ENCODE data around the gene FN1. TPM values are rescaled to one million over a fixed set of nuclear protein-coding genes. Genes with fewer than 3 reads are reported as not detected.

Gene FN1
- total RNA-seq, 2 donors from 2014 or later = 115 to 315 TPM

- Histone ChIP-seq H3K9ac (ENCODE audit: low read depth in 2 of 2, low read length in 2 of 2) (no peak overlapping the region), H3K4me1 (no peaks in the 10 kb centered on the region), H3K27me3 (no peaks in the 10 kb centered on the region), H3K9me3 (no peaks in the 10 kb centered on the region), H3K36me3 (no peaks in the 10 kb centered on the region), H3K4me3 (no peak overlapping the region), H3K27ac (no peak overlapping the region)
- no peak for DNase-seq
- no peak for TF ChIP-seq CTCF (IDR thresholded peaks at IDR 0.05)
- intact Hi-C loops (cut with DNase I) = loop anchor here (5.0 kb wide), 1 partner anchor 43 kb away; no protein-coding TSS in a partner anchor
Observed at GRCh38 chr2:215419769-215420470, 15.9 kb downstream of the FN1 start.

GRCh38 chr2:215419113-215419512 is 16.8 kb downstream of the FN1 start:
- TF ChIP-seq CTCF (IDR thresholded peaks at IDR 0.05) = no peak
- Histone ChIP-seq H3K9me3 (no peaks in the 10 kb centered on the region), H3K27me3 (no peaks in the 10 kb centered on the region), H3K36me3 (no peaks in the 10 kb centered on the region), H3K9ac (ENCODE audit: low read depth in 2 of 2, low read length in 2 of 2) (no peak overlapping the region), H3K4me1 (no peaks in the 10 kb centered on the region), H3K4me3 (no peak overlapping the region), H3K27ac (no peak overlapping the region)
- intact Hi-C loops (cut with DNase I) = no loop called here
- DNase-seq = no peak

- TF ChIP-seq CTCF (IDR thresholded peaks at IDR 0.05) = no peak
- H3K4me3 ChIP-seq = no peak overlapping the region
- no peak for DNase-seq
- no peaks in the 10 kb centered on the region for H3K36me3 ChIP-seq
- no peak overlapping the region for H3K9ac ChIP-seq (ENCODE audit: low read depth in 2 of 2, low read length in 2 of 2)
- H3K9me3 ChIP-seq = no peaks in the 10 kb centered on the region
- no peaks in the 10 kb centered on the region for H3K27me3 ChIP-seq
- no peak overlapping the region for H3K27ac ChIP-seq
- H3K4me1 ChIP-seq = no peaks in the 10 kb centered on the region
- intact Hi-C loops (cut with DNase I) = no loop called here
Observed at GRCh38 chr2:215418064-215418963, 17.6 kb downstream of the FN1 start.

- Histone ChIP-seq H3K36me3 (no peaks in the 10 kb centered on the region), H3K4me1 (no peaks in the 10 kb centered on the region), H3K9ac (ENCODE audit: low read depth in 2 of 2, low read length in 2 of 2) (no peak overlapping the region), H3K27ac (no peak overlapping the region), H3K27me3 (no peaks in the 10 kb centered on the region), H3K4me3 (no peak overlapping the region), H3K9me3 (no peaks in the 10 kb centered on the region)
- no peak for DNase-seq
- intact Hi-C loops (cut with DNase I) = no loop called here
- no peak for TF ChIP-seq CTCF (IDR thresholded peaks at IDR 0.05)
Observed at GRCh38 chr2:215417400-215417951, 18.4 kb downstream of the FN1 start.

GRCh38 chr2:215416656-215417055 is 19.2 kb downstream of the FN1 start:
- H3K4me3 ChIP-seq = no peak overlapping the region
- no peaks in the 10 kb centered on the region for H3K9me3 ChIP-seq
- H3K27ac ChIP-seq = no peak overlapping the region
- H3K9ac ChIP-seq (ENCODE audit: low read depth in 2 of 2, low read length in 2 of 2) = no peak overlapping the region
- no peaks in the 10 kb centered on the region for H3K36me3 ChIP-seq
- no peak for TF ChIP-seq CTCF (IDR thresholded peaks at IDR 0.05)
- H3K4me1 ChIP-seq = no peaks in the 10 kb centered on the region
- intact Hi-C loops (cut with DNase I) = no loop called here
- H3K27me3 ChIP-seq = no peaks in the 10 kb centered on the region
- DNase-seq = no peak
